Activated naive CD8-positive, alpha-beta T cell treated with anti-CD3 and anti-CD28 coated beads for 36 hours (primary cell): ENCODE results near the gene MYH9. TPM values are rescaled to one million over a fixed set of nuclear protein-coding genes. Genes with fewer than 3 reads are reported as not detected.
A peak's percentile ranks its signal among the peaks of the same experiment; 100 is the strongest.

Experiments used
- DNase-seq: peaks from one replicate; pipeline ENCODE4 v3.0.0; 2021
- H3K27ac Mint-ChIP-seq: one replicate; pipeline ENCODE4 v1.8.0; 2022; ENCODE audit warnings: mild to moderate bottlenecking, moderate library complexity, mixed read lengths
- H3K27me3 Mint-ChIP-seq: one replicate; pipeline ENCODE4 v1.8.0; 2022; ENCODE audit warnings: mild to moderate bottlenecking, mixed read lengths
- H3K36me3 Mint-ChIP-seq: one replicate; pipeline ENCODE4 v1.8.0; 2021; ENCODE audit warnings: mild to moderate bottlenecking, mixed read lengths
- H3K4me1 Mint-ChIP-seq: one replicate; pipeline ENCODE4 v1.8.0; 2021; ENCODE audit warnings: mixed read lengths
- H3K4me3 Mint-ChIP-seq: one replicate; pipeline ENCODE4 v1.8.0; 2022; ENCODE audit warnings: mild to moderate bottlenecking, moderate library complexity, mixed read lengths
- H3K9me3 Mint-ChIP-seq: one replicate; pipeline ENCODE4 v1.8.0; 2022; ENCODE audit warnings: mixed read lengths
- total RNA-seq, 2 experiments: library from RNA; stranded (reverse); gene quantifications; one replicate each; pipeline ENCODE4 v1.2.3, GENCODE V29; 2021

Gene MYH9
- total RNA-seq, 2 experiments from 2014 or later = 551 to 554 TPM

GRCh38 chr22:36330127-36330526, 57.6 kb downstream of the MYH9 start:
- H3K9me3 Mint-ChIP-seq = no peaks in the 10 kb centered on the region
- H3K4me3 Mint-ChIP-seq = peak overlapping the region; percentile 91
- H3K27me3 Mint-ChIP-seq = peaks cover 5% of the 10 kb centered on the region
- peak overlapping the region; percentile 100 for H3K27ac Mint-ChIP-seq
- H3K36me3 Mint-ChIP-seq = peaks cover 81% of the 10 kb centered on the region
- DNase-seq = no peak
- H3K4me1 Mint-ChIP-seq = peaks cover 83% of the 10 kb centered on the region

- Mint-ChIP-seq H3K4me3 (peak overlapping the region; percentile 91), H3K9me3 (no peaks in the 10 kb centered on the region), H3K27ac (peak overlapping the region; percentile 100), H3K4me1 (peaks cover 76% of the 10 kb centered on the region), H3K36me3 (peaks cover 80% of the 10 kb centered on the region), H3K27me3 (peaks cover 5% of the 10 kb centered on the region)
- peak; percentile 85 for DNase-seq
Measured at GRCh38 chr22:36329254-36330078, 58.3 kb downstream of the MYH9 start.

GRCh38 chr22:36328635-36329253, 59.0 kb downstream of the MYH9 start:
- Mint-ChIP-seq H3K27me3 (peaks cover 5% of the 10 kb centered on the region), H3K4me1 (peaks cover 69% of the 10 kb centered on the region), H3K27ac (peak overlapping the region; percentile 100), H3K36me3 (peaks cover 79% of the 10 kb centered on the region), H3K4me3 (peak overlapping the region; percentile 91), H3K9me3 (no peaks in the 10 kb centered on the region)
- DNase-seq = peak; percentile 72

GRCh38 chr22:36327922-36328551, 59.7 kb downstream of the MYH9 start:
- Mint-ChIP-seq H3K27me3 (peaks cover 5% of the 10 kb centered on the region), H3K4me1 (peaks cover 62% of the 10 kb centered on the region), H3K4me3 (peak overlapping the region; percentile 91), H3K9me3 (no peaks in the 10 kb centered on the region), H3K27ac (peak overlapping the region; percentile 100), H3K36me3 (peaks cover 72% of the 10 kb centered on the region)
- DNase-seq = no peak

- DNase-seq = no peak
- Mint-ChIP-seq H3K27me3 (no peaks in the 10 kb centered on the region), H3K9me3 (no peaks in the 10 kb centered on the region), H3K27ac (peak overlapping the region; percentile 100), H3K4me1 (peaks cover 46% of the 10 kb centered on the region), H3K4me3 (peak overlapping the region; percentile 16), H3K36me3 (peaks cover 61% of the 10 kb centered on the region)
Measured at GRCh38 chr22:36326178-36327161, 61.3 kb downstream of the MYH9 start.

GRCh38 chr22:36325154-36326031, 62.4 kb downstream of the MYH9 start:
- H3K36me3 Mint-ChIP-seq = peaks cover 55% of the 10 kb centered on the region
- DNase-seq = no peak
- H3K27me3 Mint-ChIP-seq = no peaks in the 10 kb centered on the region
- no peaks in the 10 kb centered on the region for H3K9me3 Mint-ChIP-seq
- no peak overlapping the region for H3K4me3 Mint-ChIP-seq
- H3K4me1 Mint-ChIP-seq = peaks cover 35% of the 10 kb centered on the region
- H3K27ac Mint-ChIP-seq = peak overlapping the region; percentile 79

- Mint-ChIP-seq H3K9me3 (no peaks in the 10 kb centered on the region), H3K27me3 (no peaks in the 10 kb centered on the region), H3K4me3 (no peak overlapping the region), H3K4me1 (peaks cover 26% of the 10 kb centered on the region), H3K27ac (peak overlapping the region; percentile 79), H3K36me3 (peaks cover 50% of the 10 kb centered on the region)
- DNase-seq = no peak
Measured at GRCh38 chr22:36324414-36324813, 63.4 kb downstream of the MYH9 start.

GRCh38 chr22:36323855-36324331, 63.9 kb downstream of the MYH9 start:
- no peak for DNase-seq
- H3K36me3 Mint-ChIP-seq = peaks cover 51% of the 10 kb centered on the region
- peaks cover 20% of the 10 kb centered on the region for H3K4me1 Mint-ChIP-seq
- H3K27me3 Mint-ChIP-seq = no peaks in the 10 kb centered on the region
- no peaks in the 10 kb centered on the region for H3K9me3 Mint-ChIP-seq
- H3K27ac Mint-ChIP-seq = peak overlapping the region; percentile 48
- H3K4me3 Mint-ChIP-seq = no peak overlapping the region

- H3K27ac Mint-ChIP-seq = peak overlapping the region; percentile 59
- no peaks in the 10 kb centered on the region for H3K9me3 Mint-ChIP-seq
- no peak for DNase-seq
- H3K4me3 Mint-ChIP-seq = no peak overlapping the region
- peaks cover 15% of the 10 kb centered on the region for H3K4me1 Mint-ChIP-seq
- peaks cover 45% of the 10 kb centered on the region for H3K36me3 Mint-ChIP-seq
- no peaks in the 10 kb centered on the region for H3K27me3 Mint-ChIP-seq
Measured at GRCh38 chr22:36323182-36323854, 64.4 kb downstream of the MYH9 start.

- Mint-ChIP-seq H3K9me3 (no peaks in the 10 kb centered on the region), H3K27ac (no peak overlapping the region), H3K4me1 (peaks cover 7% of the 10 kb centered on the region), H3K27me3 (no peaks in the 10 kb centered on the region), H3K36me3 (peaks cover 39% of the 10 kb centered on the region), H3K4me3 (no peak overlapping the region)
- no peak for DNase-seq
Measured at GRCh38 chr22:36322602-36322915, 65.2 kb downstream of the MYH9 start.

GRCh38 chr22:36321797-36322601, 65.8 kb downstream of the MYH9 start:
- no peaks in the 10 kb centered on the region for H3K9me3 Mint-ChIP-seq
- no peaks in the 10 kb centered on the region for H3K27me3 Mint-ChIP-seq
- no peak overlapping the region for H3K4me3 Mint-ChIP-seq
- H3K4me1 Mint-ChIP-seq = peaks cover 2% of the 10 kb centered on the region
- peak overlapping the region; percentile 45 for H3K27ac Mint-ChIP-seq
- peaks cover 36% of the 10 kb centered on the region for H3K36me3 Mint-ChIP-seq
- no peak for DNase-seq

GRCh38 chr22:36320553-36320952, 67.2 kb downstream of the MYH9 start:
- Mint-ChIP-seq H3K27ac (no peak overlapping the region), H3K4me3 (no peak overlapping the region), H3K36me3 (peaks cover 31% of the 10 kb centered on the region), H3K27me3 (no peaks in the 10 kb centered on the region), H3K9me3 (no peaks in the 10 kb centered on the region), H3K4me1 (peaks cover 4% of the 10 kb centered on the region)
- no peak for DNase-seq
